ENCODE results near the gene RRP12.
"Not testable (repeated sequence)": the region's sequence is repeated elsewhere in the genome, so short reads cannot be mapped to it uniquely, and the experiment has no call there.

The RRP12 gene

GRCh38 chr10:97372233-97372875, 28.8 kb downstream of the RRP12 start:
- no peak for DNase-seq (ENCODE audit: low read depth in 2 of 2, low spot score in 1 of 2)

GRCh38 chr10:97371696-97372095, 29.4 kb downstream of the RRP12 start:
- no peak for DNase-seq (ENCODE audit: low read depth in 2 of 2, low spot score in 1 of 2)

- DNase-seq (ENCODE audit: low read depth in 2 of 2, low spot score in 1 of 2): no peak
These were observed 34.0 kb downstream of the RRP12 start for GRCh38 chr10:97367126-97367649.

- DNase-seq (ENCODE audit: low read depth in 2 of 2, low spot score in 1 of 2): no peak
These were observed 34.6 kb downstream of the RRP12 start for GRCh38 chr10:97366572-97366971.

- no peak for DNase-seq (ENCODE audit: low read depth in 2 of 2, low spot score in 1 of 2)
These were observed 35.3 kb downstream of the RRP12 start for GRCh38 chr10:97365761-97366351.

- DNase-seq (ENCODE audit: low read depth in 2 of 2, low spot score in 1 of 2): no peak
These were observed 38.1 kb downstream of the RRP12 start for GRCh38 chr10:97363071-97363470.

GRCh38 chr10:97362310-97363033, 38.7 kb downstream of the RRP12 start:
- DNase-seq (ENCODE audit: low read depth in 2 of 2, low spot score in 1 of 2): no peak

GRCh38 chr10:97361537-97361901, 39.6 kb downstream of the RRP12 start:
- no peak for DNase-seq (ENCODE audit: low read depth in 2 of 2, low spot score in 1 of 2)

GRCh38 chr10:97360705-97361536, 40.2 kb downstream of the RRP12 start:
- no peak for DNase-seq (ENCODE audit: low read depth in 2 of 2, low spot score in 1 of 2)

- DNase-seq (ENCODE audit: low read depth in 2 of 2, low spot score in 1 of 2): no peak
These were observed 42.4 kb downstream of the RRP12 start for GRCh38 chr10:97358781-97359180.

GRCh38 chr10:97358349-97358748, 42.8 kb downstream of the RRP12 start:
- no peak for DNase-seq (ENCODE audit: low read depth in 2 of 2, low spot score in 1 of 2)

- no peak for DNase-seq (ENCODE audit: low read depth in 2 of 2, low spot score in 1 of 2)
These were observed 44.2 kb downstream of the RRP12 start for GRCh38 chr10:97356918-97357317.

- DNase-seq (ENCODE audit: low read depth in 2 of 2, low spot score in 1 of 2): peak in 1 of 2 donors; percentile 12
These were observed 44.7 kb downstream of the RRP12 start for GRCh38 chr10:97356318-97356914.

- DNase-seq (ENCODE audit: low read depth in 2 of 2, low spot score in 1 of 2): no peak
These were observed 45.6 kb downstream of the RRP12 start for GRCh38 chr10:97355571-97355975.

GRCh38 chr10:97353945-97354344, 47.2 kb downstream of the RRP12 start:
- DNase-seq (ENCODE audit: low read depth in 2 of 2, low spot score in 1 of 2): no peak

- DNase-seq (ENCODE audit: low read depth in 2 of 2, low spot score in 1 of 2): no peak
These were observed 51.2 kb downstream of the RRP12 start for GRCh38 chr10:97349752-97350513.

GRCh38 chr10:97347317-97347716, 53.8 kb downstream of the RRP12 start:
- DNase-seq (ENCODE audit: low read depth in 2 of 2, low spot score in 1 of 2): no peak

GRCh38 chr10:97343664-97344063, 57.5 kb downstream of the RRP12 start:
- DNase-seq (ENCODE audit: low read depth in 2 of 2, low spot score in 1 of 2): not testable (repeated sequence)

GRCh38 chr10:97341416-97341815, 59.7 kb downstream of the RRP12 start:
- no peak for DNase-seq (ENCODE audit: low read depth in 2 of 2, low spot score in 1 of 2)

- DNase-seq (ENCODE audit: low read depth in 2 of 2, low spot score in 1 of 2): no peak
These were observed 63.1 kb downstream of the RRP12 start for GRCh38 chr10:97338041-97338440.

Measured in stimulated activated CD8-positive, alpha-beta memory T cell treated with anti-CD3 and anti-CD28 coated beads, Interleukin-4, amount 100 ng/mL, for 1 hour (primary cell).